Measurements from ENCODE around the gene HYOU1. TPM values are rescaled to one million over a fixed set of nuclear protein-coding genes. Genes with fewer than 3 reads are reported as not detected.

The HYOU1 gene
- total RNA-seq, 2 donors from 2014 or later: 277 to 315 TPM

DNA sequence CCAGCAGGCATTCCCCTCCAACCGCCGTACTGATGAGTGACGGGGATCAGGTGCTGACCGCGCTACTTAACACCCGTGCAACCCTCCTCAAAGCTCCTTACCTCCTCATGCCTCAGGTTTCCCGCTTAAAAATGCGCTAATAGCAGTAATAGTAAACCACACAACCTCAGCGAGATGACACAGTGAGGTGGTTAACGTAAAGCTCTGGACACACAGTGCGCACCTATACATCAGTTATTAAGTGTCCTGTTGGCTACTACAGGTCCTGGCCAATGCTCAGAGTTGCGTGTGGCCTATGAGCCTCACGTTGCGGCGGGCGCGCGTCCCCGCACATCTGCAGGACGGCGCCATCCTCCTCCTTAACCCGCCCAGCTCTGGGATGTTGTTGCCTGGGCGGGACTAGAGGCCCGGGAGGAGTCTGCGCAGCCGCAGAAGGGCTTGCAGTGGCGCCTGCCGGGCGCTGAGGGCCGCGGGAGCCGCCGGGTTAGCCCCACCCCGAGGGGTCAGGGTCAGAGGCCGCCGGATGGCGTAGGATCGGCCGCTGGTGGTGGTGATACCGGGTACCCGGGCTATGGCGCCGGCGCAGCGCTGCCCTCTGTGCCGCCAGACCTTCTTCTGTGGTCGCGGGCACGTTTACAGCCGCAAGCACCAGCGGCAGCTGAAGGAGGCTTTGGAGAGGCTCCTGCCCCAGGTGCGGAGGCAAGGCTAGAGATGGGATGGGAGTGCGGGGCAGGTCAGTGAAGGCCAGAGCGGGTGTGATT lies 59.2 kb downstream of the HYOU1 start, which contains the start of gene CENATAC:
Gene CENATAC (plus strand): TSS at position 512 of the 761 bp plus-strand sequence. CDS start 60 bp downstream, at position 572.
- Histone ChIP-seq H3K36me3 (ENCODE audit: control insufficient read depth, insufficient read depth, low read length) (peaks cover 34% of the 10 kb centered on the region), H3K27ac (ENCODE audit: low read depth, low read length) (peak within 1 kb of the TSS; percentile 25), H3K9ac (ENCODE audit: extremely low read depth, low read length, poor library complexity, severe bottlenecking) (peak within 1 kb of the TSS; percentile 71), H3K27me3 (ENCODE audit: control insufficient read depth, insufficient read depth, low read length, poor library complexity, severe bottlenecking) (no peaks in the 10 kb centered on the region), H3K4me1 (ENCODE audit: control insufficient read depth, insufficient read depth, low read length) (no peaks in the 10 kb centered on the region), H3K4me3 (ENCODE audit: low read length) (peak within 1 kb of the TSS; percentile 88), H3K9me3 (ENCODE audit: control insufficient read depth, low read length) (peaks cover 1% of the 10 kb centered on the region)
- Mint-ChIP-seq H3K4me1 (peaks cover 15% of the 10 kb centered on the region), H3K27me3 (ENCODE audit: insufficient read depth) (no peaks in the 10 kb centered on the region), H3K9me3 (peaks cover 7% of the 10 kb centered on the region), H3K36me3 (ENCODE audit: low read depth) (peaks cover 36% of the 10 kb centered on the region), H3K27ac (peak within 1 kb of the TSS; percentile 99), H3K4me3 (peak within 1 kb of the TSS; percentile 98)
- TF ChIP-seq, protein P1, sequence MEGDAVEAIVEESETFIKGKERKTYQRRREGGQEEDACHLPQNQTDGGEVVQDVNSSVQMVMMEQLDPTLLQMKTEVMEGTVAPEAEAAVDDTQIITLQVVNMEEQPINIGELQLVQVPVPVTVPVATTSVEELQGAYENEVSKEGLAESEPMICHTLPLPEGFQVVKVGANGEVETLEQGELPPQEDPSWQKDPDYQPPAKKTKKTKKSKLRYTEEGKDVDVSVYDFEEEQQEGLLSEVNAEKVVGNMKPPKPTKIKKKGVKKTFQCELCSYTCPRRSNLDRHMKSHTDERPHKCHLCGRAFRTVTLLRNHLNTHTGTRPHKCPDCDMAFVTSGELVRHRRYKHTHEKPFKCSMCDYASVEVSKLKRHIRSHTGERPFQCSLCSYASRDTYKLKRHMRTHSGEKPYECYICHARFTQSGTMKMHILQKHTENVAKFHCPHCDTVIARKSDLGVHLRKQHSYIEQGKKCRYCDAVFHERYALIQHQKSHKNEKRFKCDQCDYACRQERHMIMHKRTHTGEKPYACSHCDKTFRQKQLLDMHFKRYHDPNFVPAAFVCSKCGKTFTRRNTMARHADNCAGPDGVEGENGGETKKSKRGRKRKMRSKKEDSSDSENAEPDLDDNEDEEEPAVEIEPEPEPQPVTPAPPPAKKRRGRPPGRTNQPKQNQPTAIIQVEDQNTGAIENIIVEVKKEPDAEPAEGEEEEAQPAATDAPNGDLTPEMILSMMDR (conservative IDR thresholded peaks at IDR 0.05): peak; percentile 22
- 0% methylated on average over 37 to 54 of the region's 54 CpGs for WGBS, 2 experiments (ENCODE audit: insufficient coverage in 1 of 2, insufficient read length in 1 of 2)
- DNase-seq: peak; percentile 98

DNA sequence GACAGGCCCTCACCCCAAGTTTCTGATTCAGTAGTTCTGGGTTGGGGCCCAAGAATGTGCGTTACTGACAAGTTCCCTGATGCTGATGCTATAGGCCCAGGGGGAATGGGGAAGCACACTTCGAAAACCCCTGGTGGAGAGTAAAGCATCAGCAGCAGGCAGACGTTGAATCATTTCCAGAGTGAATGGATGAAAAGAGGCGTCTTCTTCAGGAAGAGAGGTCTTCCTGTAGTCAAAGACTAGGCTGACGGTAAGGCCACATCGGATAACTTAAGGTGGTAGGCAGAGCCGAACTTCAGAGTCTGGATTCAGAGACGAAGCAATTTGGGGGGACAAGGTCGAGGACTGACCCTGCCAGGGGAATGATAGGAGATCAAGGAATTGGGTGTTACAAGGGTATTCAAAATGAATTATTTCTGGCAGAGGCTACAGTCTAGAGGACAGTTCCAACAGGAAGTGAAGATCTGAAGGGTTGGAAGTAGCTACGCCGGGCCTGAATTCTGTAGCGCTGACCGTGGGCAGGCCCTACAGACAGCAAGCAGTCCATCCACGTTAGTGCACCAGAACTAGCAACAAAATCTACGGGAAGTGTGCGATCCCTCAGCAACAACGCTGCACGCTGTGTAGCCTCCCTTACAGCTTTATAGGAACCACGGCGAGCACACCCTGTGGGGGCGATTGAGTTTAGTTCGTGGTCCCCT lies 59.9 kb downstream of the HYOU1 start:
- TF ChIP-seq, protein P1 (conservative IDR thresholded peaks at IDR 0.05): peak; percentile 64
- 35 to 58% methylated on average over 15 to 22 of the region's 22 CpGs for WGBS, 2 experiments (ENCODE audit: insufficient coverage in 1 of 2, insufficient read length in 1 of 2)
- peak overlapping the region; percentile 76 for H3K27ac Mint-ChIP-seq

More for the DNA sequence above, 59.9 kb downstream of the HYOU1 start:
- no peaks in the 10 kb centered on the region for H3K4me1 ChIP-seq (ENCODE audit: control insufficient read depth, insufficient read depth, low read length)
- peak overlapping the region; percentile 71 for H3K9ac ChIP-seq (ENCODE audit: extremely low read depth, low read length, poor library complexity, severe bottlenecking)
- H3K27me3 ChIP-seq (ENCODE audit: control insufficient read depth, insufficient read depth, low read length, poor library complexity, severe bottlenecking): no peaks in the 10 kb centered on the region
- peaks cover 28% of the 10 kb centered on the region for H3K36me3 ChIP-seq (ENCODE audit: control insufficient read depth, insufficient read depth, low read length)
- peak overlapping the region; percentile 98 for H3K4me3 Mint-ChIP-seq
- peaks cover 5% of the 10 kb centered on the region for H3K9me3 ChIP-seq (ENCODE audit: control insufficient read depth, low read length)
- peak overlapping the region; percentile 88 for H3K4me3 ChIP-seq (ENCODE audit: low read length)
- peaks cover 32% of the 10 kb centered on the region for H3K36me3 Mint-ChIP-seq (ENCODE audit: low read depth)
- peaks cover 14% of the 10 kb centered on the region for H3K9me3 Mint-ChIP-seq
- peak; percentile 63 for DNase-seq
- no peaks in the 10 kb centered on the region for H3K27me3 Mint-ChIP-seq (ENCODE audit: insufficient read depth)
- H3K4me1 Mint-ChIP-seq: peaks cover 15% of the 10 kb centered on the region
- no peak overlapping the region for H3K27ac ChIP-seq (ENCODE audit: low read depth, low read length)

Small RNA genes lying within 50 kb of the gene (microRNA-seq; reads per million reads assigned to microRNA genes)
- not detected for gene MIR3656 (ENCODE audit: borderline microRNAs expressed)

Other genes starting within 250 kb of the HYOU1 start
- under 1 TPM in 1 of 2 donors, not detected in 1; 0.07 TPM for gene CXCR5, start 173.3 kb downstream of the HYOU1 start, total RNA-seq
- 10 to 100 TPM; 73.9 to 77.3 TPM for gene BCL9L, start 131.3 kb downstream of the HYOU1 start, total RNA-seq
- gene UPK2, start 100.9 kb downstream of the HYOU1 start, total RNA-seq: under 1 TPM in 1 of 2 donors, not detected in 1; 0.38 TPM
- not detected for gene FOXR1, start 85.4 kb downstream of the HYOU1 start, total RNA-seq
- 10 to 100 TPM; 38.7 to 43.3 TPM for gene CENATAC, start 59.1 kb downstream of the HYOU1 start, total RNA-seq
- gene RPS25, start 38.9 kb downstream of the HYOU1 start, total RNA-seq: 1,000 to 10,000 TPM; 1,289 to 1,299 TPM
- gene TRAPPC4, start 38.4 kb downstream of the HYOU1 start, total RNA-seq: 10 to 100 TPM; 60.0 to 66.8 TPM
- 10 to 100 TPM; 63.6 to 75.3 TPM for gene SLC37A4, start 26.3 kb downstream of the HYOU1 start, total RNA-seq
- gene VPS11, start 10.6 kb upstream of the HYOU1 start, total RNA-seq: 10 to 100 TPM; 26.9 to 29.1 TPM
- gene HMBS, start 27.7 kb upstream of the HYOU1 start, total RNA-seq: 10 to 100 TPM; 45.9 to 54.8 TPM
- 10 to 100 TPM; 49.4 to 51.9 TPM for gene DPAGT1, start 44.6 kb upstream of the HYOU1 start, total RNA-seq
- 1 to 10 TPM; 2.4 to 3.1 TPM for gene C2CD2L, start 50.1 kb upstream of the HYOU1 start, total RNA-seq
- gene HINFP, start 64.4 kb upstream of the HYOU1 start, total RNA-seq: 10 to 100 TPM; 43.8 to 44.8 TPM
- gene ABCG4, start 91.8 kb upstream of the HYOU1 start, total RNA-seq: 1 to 10 TPM; 1.5 to 1.8 TPM
- 10 to 100 TPM; 21.8 to 29.6 TPM for gene NLRX1, start 111.5 kb upstream of the HYOU1 start, total RNA-seq
- under 1 TPM; 0.11 to 0.97 TPM for gene NHERF4, start 128.3 kb upstream of the HYOU1 start, total RNA-seq
- 10 to 100 TPM; 40.3 to 52.7 TPM for gene CBL, start 149.1 kb upstream of the HYOU1 start, total RNA-seq